ENCODE data around the gene MAP3K3. TPM values are rescaled to one million over a fixed set of nuclear protein-coding genes. Genes with fewer than 3 reads are reported as not detected.

Gene MAP3K3
- total RNA-seq, 1 experiment from 2014 or later: 11.4 TPM

- no TSS peak for BruUV-seq (replicated peaks)
- intact Hi-C loops (cut with micrococcal nuclease; ENCODE audit: unreplicated experiment): no loop called here
- no peak for DNase-seq
- no peaks in the 10 kb centered on the region for H3K9me3 Mint-ChIP-seq (ENCODE audit: low read depth, unreplicated experiment)
- peaks cover 5% of the 10 kb centered on the region for H3K36me3 Mint-ChIP-seq (ENCODE audit: insufficient read depth, unreplicated experiment)
- H3K4me1 Mint-ChIP-seq (ENCODE audit: low read depth, unreplicated experiment): no peaks in the 10 kb centered on the region
- H3K27me3 Mint-ChIP-seq (ENCODE audit: unreplicated experiment): no peaks in the 10 kb centered on the region
- no peak overlapping the region for H3K27ac Mint-ChIP-seq (ENCODE audit: unreplicated experiment)
- TF ChIP-seq CTCF (IDR thresholded peaks at IDR 0.05; ENCODE audit: unreplicated experiment): no peak
- no peak overlapping the region for H3K4me3 Mint-ChIP-seq (ENCODE audit: low read depth, unreplicated experiment)
- CTCF ChIA-PET: no interaction called here
Measured at GRCh38 chr17:63693411-63694113, 71.3 kb downstream of the MAP3K3 start.

- no TSS peak for BruUV-seq (replicated peaks)
Measured at GRCh38 chr17:63694229-63694949, 72.2 kb downstream of the MAP3K3 start.

GRCh38 chr17:63694950-63695773 lies 72.9 kb downstream of the MAP3K3 start:
- Mint-ChIP-seq H3K4me1 (ENCODE audit: low read depth, unreplicated experiment) (no peaks in the 10 kb centered on the region), H3K27me3 (ENCODE audit: unreplicated experiment) (no peaks in the 10 kb centered on the region), H3K36me3 (ENCODE audit: insufficient read depth, unreplicated experiment) (peaks cover 10% of the 10 kb centered on the region), H3K9me3 (ENCODE audit: low read depth, unreplicated experiment) (no peaks in the 10 kb centered on the region), H3K27ac (ENCODE audit: unreplicated experiment) (no peak overlapping the region), H3K4me3 (ENCODE audit: low read depth, unreplicated experiment) (no peak overlapping the region)
- intact Hi-C loops (cut with micrococcal nuclease; ENCODE audit: unreplicated experiment): no loop called here
- BruUV-seq (replicated peaks): no TSS peak
- CTCF ChIA-PET: no interaction called here
- no peak for TF ChIP-seq CTCF (IDR thresholded peaks at IDR 0.05; ENCODE audit: unreplicated experiment)
- DNase-seq: no peak

More at GRCh38 chr17:63694229-63694949, 72.2 kb downstream of the MAP3K3 start:
- peaks cover 10% of the 10 kb centered on the region for H3K36me3 Mint-ChIP-seq (ENCODE audit: insufficient read depth, unreplicated experiment)
- DNase-seq: no peak
- H3K27ac Mint-ChIP-seq (ENCODE audit: unreplicated experiment): no peak overlapping the region
- no peaks in the 10 kb centered on the region for H3K27me3 Mint-ChIP-seq (ENCODE audit: unreplicated experiment)
- no peaks in the 10 kb centered on the region for H3K4me1 Mint-ChIP-seq (ENCODE audit: low read depth, unreplicated experiment)
- CTCF ChIA-PET: no interaction called here
- intact Hi-C loops (cut with micrococcal nuclease; ENCODE audit: unreplicated experiment): no loop called here
- no peaks in the 10 kb centered on the region for H3K9me3 Mint-ChIP-seq (ENCODE audit: low read depth, unreplicated experiment)
- TF ChIP-seq CTCF (IDR thresholded peaks at IDR 0.05; ENCODE audit: unreplicated experiment): no peak
- H3K4me3 Mint-ChIP-seq (ENCODE audit: low read depth, unreplicated experiment): no peak overlapping the region

GRCh38 chr17:63695889-63696288 lies 73.7 kb downstream of the MAP3K3 start:
- TF ChIP-seq CTCF (IDR thresholded peaks at IDR 0.05; ENCODE audit: unreplicated experiment): no peak
- Mint-ChIP-seq H3K9me3 (ENCODE audit: low read depth, unreplicated experiment) (no peaks in the 10 kb centered on the region), H3K27ac (ENCODE audit: unreplicated experiment) (no peak overlapping the region), H3K4me1 (ENCODE audit: low read depth, unreplicated experiment) (no peaks in the 10 kb centered on the region), H3K27me3 (ENCODE audit: unreplicated experiment) (no peaks in the 10 kb centered on the region), H3K4me3 (ENCODE audit: low read depth, unreplicated experiment) (no peak overlapping the region), H3K36me3 (ENCODE audit: insufficient read depth, unreplicated experiment) (peaks cover 10% of the 10 kb centered on the region)
- BruUV-seq (replicated peaks): no TSS peak
- DNase-seq: no peak
- intact Hi-C loops (cut with micrococcal nuclease; ENCODE audit: unreplicated experiment): no loop called here
- CTCF ChIA-PET: no interaction called here

Measured in Calu3 (cell line).